Measurements from ENCODE around the gene ESRP2. TPM values are rescaled to one million over a fixed set of nuclear protein-coding genes. Genes with fewer than 3 reads are reported as not detected.

ESRP2 gene
- total RNA-seq, result 0.73 TPM
- long read RNA-seq, result 0 reads

GRCh38 chr16:68235887-68236136 lies at the start of gene ESRP2:
ESRP2 (minus strand) TSS chr16:68236127; CDS start chr16:68236045, 82 bp downstream.
- DNase-seq (no peak), ATAC-seq (ENCODE audit: poor library complexity) (no peak)
- intact Hi-C loops (cut with DNase I), result no loop called here

- DNase-seq, result no peak
- ATAC-seq (ENCODE audit: poor library complexity), result no peak
- intact Hi-C loops (cut with DNase I), result no loop called here
Observed at GRCh38 chr16:68285683-68286082, 49.8 kb upstream of the ESRP2 start.

GRCh38 chr16:68284847-68285246 lies 48.9 kb upstream of the ESRP2 start:
- intact Hi-C loops (cut with DNase I), result no loop called here
- ATAC-seq (ENCODE audit: poor library complexity), result no peak
- DNase-seq, result no peak

- peak; percentile 79 for ATAC-seq (ENCODE audit: poor library complexity)
- DNase-seq, result no peak
- intact Hi-C loops (cut with DNase I), result no loop called here
Observed at GRCh38 chr16:68283801-68284598, 48.1 kb upstream of the ESRP2 start.

GRCh38 chr16:68283346-68283745 lies 47.4 kb upstream of the ESRP2 start:
- DNase-seq (no peak), ATAC-seq (ENCODE audit: poor library complexity) (no peak)
- intact Hi-C loops (cut with DNase I), result no loop called here

GRCh38 chr16:68282064-68282452 lies 46.1 kb upstream of the ESRP2 start:
- DNase-seq (no peak), ATAC-seq (ENCODE audit: poor library complexity) (no peak)
- intact Hi-C loops (cut with DNase I), result no loop called here

- no peak for ATAC-seq (ENCODE audit: poor library complexity)
- no peak for DNase-seq
- intact Hi-C loops (cut with DNase I), result no loop called here
Observed at GRCh38 chr16:68281368-68282063, 45.6 kb upstream of the ESRP2 start.

GRCh38 chr16:68279726-68280558 lies 44.0 kb upstream of the ESRP2 start:
- ATAC-seq (ENCODE audit: poor library complexity) (no peak), DNase-seq (no peak)
- intact Hi-C loops (cut with DNase I), result no loop called here

- ATAC-seq (ENCODE audit: poor library complexity) (peak; percentile 70), DNase-seq (no peak)
- intact Hi-C loops (cut with DNase I), result no loop called here
Observed at GRCh38 chr16:68276223-68276622, 40.3 kb upstream of the ESRP2 start.

GRCh38 chr16:68275611-68276191 lies 39.8 kb upstream of the ESRP2 start:
- DNase-seq (peak; percentile 4), ATAC-seq (ENCODE audit: poor library complexity) (peak; percentile 2)
- intact Hi-C loops (cut with DNase I), result no loop called here

- intact Hi-C loops (cut with DNase I), result no loop called here
- DNase-seq (peak; percentile 14), ATAC-seq (ENCODE audit: poor library complexity) (peak; percentile 48)
Observed at GRCh38 chr16:68274441-68274840, 38.5 kb upstream of the ESRP2 start.

GRCh38 chr16:68273896-68274295 lies 38.0 kb upstream of the ESRP2 start:
- intact Hi-C loops (cut with DNase I), result no loop called here
- peak; percentile 10 for DNase-seq
- no peak for ATAC-seq (ENCODE audit: poor library complexity)

- ATAC-seq (ENCODE audit: poor library complexity) (no peak), DNase-seq (no peak)
- intact Hi-C loops (cut with DNase I), result no loop called here
Observed at GRCh38 chr16:68273459-68273858, 37.5 kb upstream of the ESRP2 start.

GRCh38 chr16:68272507-68273209 lies 36.7 kb upstream of the ESRP2 start:
- DNase-seq (peak; percentile 25), ATAC-seq (ENCODE audit: poor library complexity) (no peak)
- intact Hi-C loops (cut with DNase I), result no loop called here

GRCh38 chr16:68270353-68270752 lies 34.4 kb upstream of the ESRP2 start:
- DNase-seq (no peak), ATAC-seq (ENCODE audit: poor library complexity) (no peak)
- intact Hi-C loops (cut with DNase I), result no loop called here

GRCh38 chr16:68269793-68270192 lies 33.9 kb upstream of the ESRP2 start:
- DNase-seq (no peak), ATAC-seq (ENCODE audit: poor library complexity) (no peak)
- intact Hi-C loops (cut with DNase I), result no loop called here

- intact Hi-C loops (cut with DNase I), result no loop called here
- no peak for ATAC-seq (ENCODE audit: poor library complexity)
- DNase-seq, result peak; percentile 14
Observed at GRCh38 chr16:68267612-68268405, 31.9 kb upstream of the ESRP2 start.

Measured in Right ventricle myocardium superior (tissue), 1 donor.